CMK (cell line): ENCODE data around the gene FUT3.

Experiments
- DNase-seq: peaks from one replicate; pipeline ENCODE4 v3.0.0-alpha.2; 2010; ENCODE audit warnings: low read depth

The FUT3 gene

GRCh38 chr19:5801796-5802619 is 49.2 kb downstream of the FUT3 start:
- no peak for DNase-seq

- DNase-seq: no peak
These were observed 50.6 kb downstream of the FUT3 start for GRCh38 chr19:5800361-5801270.

DNA sequence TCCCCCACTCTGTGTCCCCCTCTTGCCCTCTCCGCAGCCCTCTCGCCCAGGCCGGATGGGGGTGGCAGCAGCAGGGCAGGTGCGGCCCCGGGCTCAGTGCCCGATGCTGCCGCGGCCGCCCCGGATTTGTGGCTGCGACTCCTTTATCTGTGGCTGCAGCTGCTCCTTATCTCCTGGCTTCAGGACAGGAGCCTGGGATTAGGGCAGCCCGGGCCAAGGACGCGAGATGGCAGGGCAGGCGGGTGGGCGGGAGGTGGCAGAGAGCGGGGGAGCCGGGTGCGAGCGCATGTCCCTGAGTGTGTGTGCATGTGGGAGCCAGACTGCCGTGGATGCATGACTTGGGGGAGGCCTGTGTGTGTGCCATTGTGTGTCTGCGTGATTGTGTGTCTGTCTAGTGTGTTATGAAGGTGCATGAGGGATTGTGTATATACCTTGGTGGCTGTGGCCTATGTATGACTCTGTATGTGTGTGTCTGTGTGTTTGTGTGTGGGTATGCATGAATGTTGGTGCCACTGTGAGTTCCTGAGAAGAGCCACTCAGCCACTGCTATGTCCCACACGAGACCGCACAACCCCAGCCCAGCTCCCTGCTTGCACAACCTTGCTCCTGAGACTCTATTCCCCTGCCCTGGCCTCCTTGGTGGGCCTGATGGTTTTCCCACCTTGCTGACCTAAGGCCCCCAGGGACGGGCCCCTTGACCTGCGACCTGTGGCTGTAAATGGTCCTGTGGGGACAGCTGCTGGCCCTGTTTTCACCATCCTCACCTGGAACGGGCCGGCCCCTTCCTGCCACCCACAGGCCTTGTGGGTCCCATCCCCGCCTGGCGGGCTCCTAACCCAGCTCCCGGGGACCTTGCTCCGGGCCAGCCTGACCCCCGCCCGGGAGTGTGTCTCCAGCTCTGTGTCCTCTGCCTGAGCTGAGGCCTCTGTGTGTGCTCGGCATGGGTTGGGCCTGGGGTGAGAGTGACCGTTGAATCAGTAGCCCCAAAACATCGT is 51.7 kb downstream of the FUT3 start:
- DNase-seq: peak; percentile 94

DNA sequence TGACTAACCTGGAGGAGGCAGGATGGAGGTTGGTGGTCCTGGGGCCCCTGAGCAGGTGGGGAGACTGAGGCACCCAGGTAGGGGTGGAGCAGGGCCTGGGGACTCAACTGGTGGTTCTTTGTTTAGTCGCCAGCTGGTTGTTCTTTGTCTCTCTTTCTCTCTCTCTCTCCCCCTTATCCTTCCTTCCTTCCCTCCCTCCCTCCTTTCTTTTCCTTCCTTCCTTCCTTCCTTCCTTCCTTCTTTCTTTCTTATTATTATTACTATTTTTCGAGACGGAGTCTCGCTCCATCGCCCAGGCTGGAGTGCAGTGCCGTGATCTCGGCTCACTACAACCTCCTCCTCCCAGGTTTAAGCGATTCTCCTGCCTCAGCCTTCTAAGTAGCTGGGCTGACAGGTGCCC is 53.0 kb downstream of the FUT3 start:
- no peak for DNase-seq

DNA sequence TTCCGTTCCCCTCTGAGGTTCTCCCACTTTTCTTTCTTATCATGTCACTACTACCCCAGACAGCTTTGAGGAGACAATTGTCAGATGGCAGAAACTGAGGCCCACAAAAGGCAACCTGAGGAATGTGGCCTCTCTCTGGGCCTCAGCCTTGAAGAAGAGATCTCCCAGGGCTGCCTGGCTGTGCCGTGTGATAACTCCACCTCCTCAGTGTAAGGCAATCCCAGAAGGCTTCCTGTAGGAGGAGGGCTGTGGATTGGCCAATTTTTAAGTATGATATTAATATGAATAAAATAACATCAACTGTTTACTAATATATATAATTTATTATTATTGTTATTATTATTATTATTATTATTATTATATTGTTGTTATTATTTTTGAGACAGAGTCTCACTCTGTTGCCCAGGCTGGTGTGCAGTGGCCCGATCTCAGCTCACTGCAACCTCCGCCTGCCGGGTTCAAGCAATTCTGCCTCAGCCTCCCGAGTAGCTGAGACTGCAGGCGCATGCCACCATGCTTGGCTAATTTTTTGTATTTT is 55.8 kb downstream of the FUT3 start:
- no peak for DNase-seq

DNA sequence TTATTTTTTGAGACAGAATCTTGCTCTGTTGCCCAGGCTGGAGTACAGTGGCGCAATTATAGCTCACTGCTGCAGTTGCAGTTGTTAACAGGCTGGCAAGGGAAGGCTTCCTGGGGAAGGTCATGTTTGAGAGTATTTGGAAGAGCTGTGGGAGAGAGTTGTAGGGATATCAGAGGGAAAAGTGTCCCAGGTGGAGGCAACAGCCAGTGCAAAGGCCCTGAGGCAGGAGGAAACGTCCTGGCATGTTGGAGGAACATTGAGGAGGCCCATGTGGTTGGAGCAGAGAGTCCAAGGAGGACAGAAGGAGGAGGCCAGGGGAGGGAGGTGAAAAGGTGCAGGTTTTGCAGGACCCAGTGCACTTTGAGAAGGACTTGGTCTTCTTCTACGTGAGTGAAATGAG is 58.1 kb downstream of the FUT3 start:
- no peak for DNase-seq
